Fibroblast of skin of back (primary cell): ENCODE measurements around the gene SLC12A6.

ENCODE experiments used
- DNase-seq: peaks from one replicate; pipeline ENCODE4 v3.0.0-alpha.2; 2013

Gene SLC12A6

GRCh38 chr15:34185666-34186065 is 151.9 kb downstream of the SLC12A6 start:
- no peak for DNase-seq

- DNase-seq, result no peak
Measured at GRCh38 chr15:34182942-34183341, 154.6 kb downstream of the SLC12A6 start.
